ENCODE data around the gene MIF.

GRCh38 chr22:23913661-23914353, 19.6 kb downstream of the MIF start:
- TF ChIP-seq CTCF (conservative IDR thresholded peaks at IDR 0.05; ENCODE audit: low read length), result no peak
- no peak for TF ChIP-seq EZH2phosphoT487 (IDR thresholded peaks at IDR 0.05; ENCODE audit: borderline replicate concordance, low read depth, low read length)

Data from OCI-LY7 (cell line).